ENCODE results near the gene TAB3.

DNA sequence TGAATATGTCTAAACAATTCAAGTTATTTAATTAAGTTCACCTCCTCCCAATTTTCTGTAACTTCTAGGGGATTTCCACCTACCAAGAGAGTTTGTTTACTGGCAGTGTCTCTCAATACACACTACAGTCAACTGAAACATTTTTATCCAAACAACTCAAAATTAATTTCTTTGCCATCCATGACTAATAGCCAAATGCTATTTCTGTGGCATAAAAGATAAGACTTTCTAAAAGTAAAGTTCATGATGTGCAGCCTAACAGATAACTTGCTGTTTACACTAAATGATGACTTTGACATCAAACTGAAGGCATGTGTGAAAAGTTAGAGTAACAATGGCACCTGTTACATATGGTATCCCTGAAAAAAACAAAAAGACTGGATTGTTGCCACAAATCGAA lies 7.3 kb downstream of the TAB3 start:
- no peak for TF ChIP-seq POLR2A (IDR thresholded peaks at IDR 0.05; ENCODE audit: extremely low read depth, insufficient read length)
- TF ChIP-seq, protein P1, sequence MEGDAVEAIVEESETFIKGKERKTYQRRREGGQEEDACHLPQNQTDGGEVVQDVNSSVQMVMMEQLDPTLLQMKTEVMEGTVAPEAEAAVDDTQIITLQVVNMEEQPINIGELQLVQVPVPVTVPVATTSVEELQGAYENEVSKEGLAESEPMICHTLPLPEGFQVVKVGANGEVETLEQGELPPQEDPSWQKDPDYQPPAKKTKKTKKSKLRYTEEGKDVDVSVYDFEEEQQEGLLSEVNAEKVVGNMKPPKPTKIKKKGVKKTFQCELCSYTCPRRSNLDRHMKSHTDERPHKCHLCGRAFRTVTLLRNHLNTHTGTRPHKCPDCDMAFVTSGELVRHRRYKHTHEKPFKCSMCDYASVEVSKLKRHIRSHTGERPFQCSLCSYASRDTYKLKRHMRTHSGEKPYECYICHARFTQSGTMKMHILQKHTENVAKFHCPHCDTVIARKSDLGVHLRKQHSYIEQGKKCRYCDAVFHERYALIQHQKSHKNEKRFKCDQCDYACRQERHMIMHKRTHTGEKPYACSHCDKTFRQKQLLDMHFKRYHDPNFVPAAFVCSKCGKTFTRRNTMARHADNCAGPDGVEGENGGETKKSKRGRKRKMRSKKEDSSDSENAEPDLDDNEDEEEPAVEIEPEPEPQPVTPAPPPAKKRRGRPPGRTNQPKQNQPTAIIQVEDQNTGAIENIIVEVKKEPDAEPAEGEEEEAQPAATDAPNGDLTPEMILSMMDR (IDR thresholded peaks at IDR 0.05; ENCODE audit: low read depth, low read length) = no peak
- TF ChIP-seq, protein P2, sequence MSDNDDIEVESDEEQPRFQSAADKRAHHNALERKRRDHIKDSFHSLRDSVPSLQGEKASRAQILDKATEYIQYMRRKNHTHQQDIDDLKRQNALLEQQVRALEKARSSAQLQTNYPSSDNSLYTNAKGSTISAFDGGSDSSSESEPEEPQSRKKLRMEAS (IDR thresholded peaks at IDR 0.05; ENCODE audit: low read depth, low read length) = no peak
- no peak for TF ChIP-seq MYC (IDR thresholded peaks at IDR 0.05; ENCODE audit: low read depth, low read length)
